Endothelial cell of umbilical vein (primary cell): ENCODE data around the gene AHI1. TPM values are rescaled to one million over a fixed set of nuclear protein-coding genes. Genes with fewer than 3 reads are reported as not detected.

ENCODE experiments used
- BruUV-seq: library from RNA; stranded (reverse); fragments of 400-500 nt; replicated peaks from 2 replicates; lab custom pipeline; 2021; lab: Mats Ljungman, UMichigan
- CTCF ChIA-PET: fragments of 300-600, 350-600 bp; sonication (Branson Sonifier 250); formaldehyde crosslinking; loops from one replicate; lab custom pipeline; 2021; ENCODE audit warnings: antibody characterized with exemption, inconsistent platforms; lab: Charles Lee
- POLR2A ChIA-PET: fragments of 300-600, 350-600 bp; sonication (Branson Sonifier 250); formaldehyde crosslinking; loops from one replicate; lab custom pipeline; 2021; ENCODE audit warnings: antibody characterized with exemption, inconsistent platforms; lab: Charles Lee
- DNase-seq: peaks from one replicate; pipeline ENCODE4 v3.0.0-alpha.2; 2011; ENCODE audit warnings: low read depth, low spot score
- FAIRE-seq: peaks from 2 replicates; lab custom pipeline; 2011; peaks lifted over from hg19 to GRCh38; lab: Jason Lieb, UNC
- H2AFZ ChIP-seq: 2 replicates; pipeline ENCODE4 v1.6.0; 2012; ENCODE audit warnings: low read depth, low read length, control low read depth, inconsistent platforms
- H3K27ac ChIP-seq: 2 replicates; pipeline ENCODE4 v1.5.1; 2011; ENCODE audit warnings: low read depth, mild to moderate bottlenecking, control low read depth, low read length, moderate library complexity; ENCODE audit not compliant: insufficient read depth
- H3K27me3 ChIP-seq, 2 experiments: 2 replicates each; pipeline versions ENCODE4 v1.6.0 to v1.6.1; 2011; ENCODE audit warnings: low read length in 2 of 2, mixed read lengths in 1 of 2; ENCODE audit not compliant: control insufficient read depth in 2 of 2, insufficient read depth in 2 of 2
- H3K36me3 ChIP-seq, 2 experiments: 2 replicates in 1 of 2; 3 replicates in 1 of 2; pipeline ENCODE4 v1.5.1; 2011; ENCODE audit warnings: low read length in 2 of 2, mild to moderate bottlenecking in 1 of 2, moderate library complexity in 1 of 2; ENCODE audit not compliant: control insufficient read depth in 2 of 2, insufficient read depth in 2 of 2; ENCODE audit errors: extremely low read depth in 1 of 2
- H3K4me1 ChIP-seq: 3 replicates; pipeline ENCODE4 v1.5.1; 2011; ENCODE audit warnings: mild to moderate bottlenecking, low read length; ENCODE audit not compliant: control insufficient read depth, insufficient read depth; ENCODE audit errors: extremely low read depth
- H3K4me2 ChIP-seq: 2 replicates; pipeline ENCODE4 v1.6.1; 2011; ENCODE audit warnings: low read length, control low read depth, mixed read lengths; ENCODE audit not compliant: insufficient read depth
- H3K4me3 ChIP-seq, 3 experiments: fragments of 200-600 bp in 1 of 3; sonication (generic), shearing (Covaris generic) in 1 of 3; replicated peaks in 1 of 3; 2 replicates each; pipeline ENCODE4 v1.5.1; 2011 to 2016; ENCODE audit warnings: control low read depth in 3 of 3, low read length in 3 of 3, mild to moderate bottlenecking in 2 of 3, inconsistent platforms in 1 of 3, low read depth in 1 of 3, moderate library complexity in 1 of 3; ENCODE audit not compliant: insufficient read depth in 1 of 3
- H3K79me2 ChIP-seq: 2 replicates; pipeline ENCODE4 v1.6.0; 2012; ENCODE audit warnings: low read length, inconsistent platforms; ENCODE audit not compliant: control insufficient read depth, insufficient read depth
- H3K9ac ChIP-seq: replicated peaks from 2 replicates; pipeline ENCODE3; 2011; ENCODE audit warnings: low read length, control low read depth; ENCODE audit not compliant: insufficient read depth; ENCODE audit errors: extremely low read depth
- H3K9me1 ChIP-seq: replicated peaks from 3 replicates; pipeline ENCODE4 v1.6.0; 2011; ENCODE audit warnings: mild to moderate bottlenecking, low read length; ENCODE audit not compliant: control insufficient read depth, insufficient read depth; ENCODE audit errors: extremely low read depth
- H3K9me3 ChIP-seq: replicated peaks from 2 replicates; pipeline ENCODE4 v1.5.1; 2012; ENCODE audit warnings: low read length, inconsistent platforms; ENCODE audit not compliant: control insufficient read depth, insufficient read depth
- H4K20me1 ChIP-seq: replicated peaks from 2 replicates; pipeline ENCODE3; 2011; ENCODE audit warnings: mild to moderate bottlenecking, low read length; ENCODE audit not compliant: control insufficient read depth, insufficient read depth; ENCODE audit errors: extremely low read depth
- EZH2 ChIP-seq: IDR thresholded peaks from 2 replicates; pipeline ENCODE4 v1.6.1; 2012; ENCODE audit warnings: borderline replicate concordance, low read depth, mild to moderate bottlenecking, moderate library complexity, low read length, inconsistent platforms; ENCODE audit not compliant: severe bottlenecking
- FOS ChIP-seq: IDR thresholded peaks from 2 replicates; pipeline ENCODE4 v1.6.1; 2011; ENCODE audit warnings: mild to moderate bottlenecking, low read length, moderate library complexity, borderline replicate concordance; ENCODE audit not compliant: insufficient read depth
- GATA2 ChIP-seq: IDR thresholded peaks from 2 replicates; pipeline ENCODE4 v1.7.0; 2011; ENCODE audit warnings: low read depth, mild to moderate bottlenecking, moderate library complexity, mixed read lengths, low read length; ENCODE audit not compliant: insufficient read length, insufficient read depth
- JUN ChIP-seq: IDR thresholded peaks from 2 replicates; pipeline ENCODE4 v1.6.1; 2011; ENCODE audit warnings: borderline replicate concordance, low read depth; ENCODE audit not compliant: insufficient read length, insufficient read depth
- MYC ChIP-seq: IDR thresholded peaks from one replicate; pipeline ENCODE4 v1.6.1; 2011; ENCODE audit warnings: mild to moderate bottlenecking, low read depth, low read length
- POLR2A ChIP-seq: IDR thresholded peaks from 2 replicates; pipeline ENCODE4 v1.6.1; 2012; ENCODE audit warnings: low read depth, mild to moderate bottlenecking, control low read depth, low read length
- POLR2AphosphoS5 ChIP-seq: IDR thresholded peaks from 2 replicates; pipeline ENCODE4 v1.6.1; 2012; ENCODE audit warnings: low read depth, mild to moderate bottlenecking, control low read depth, low read length, moderate library complexity; ENCODE audit not compliant: insufficient read depth
- dilution Hi-C: fragments of 300-500 bp; cut with MboI; formaldehyde crosslinking; loops from one replicate; pipeline ENCODE4 v1.15.0; 2019; ENCODE audit warnings: low sequenced_read_pairs; ENCODE audit not compliant: extremely low pct_ligation_motif_present
- intact Hi-C: fragments of 100-400 bp; cut with micrococcal nuclease; formaldehyde crosslinking; loops from one replicate; pipeline ENCODE4 v1.10.0; 2022
- polyA plus RNA-seq, 4 experiments: library from polyadenylated mRNA; depleted of rRNA in 3 of 4; stranded (reverse) in 3 of 4; unstranded in 1 of 4; fragments of >200 nt; gene quantifications; 2 replicates each; pipeline versions ENCODE4 v1.2.1 to v1.2.3, GENCODE V29; 2011 to 2012; ENCODE audit warnings: missing spikeins in 1 of 4
- total RNA-seq: library from RNA; stranded (reverse); gene quantifications from 2 replicates; pipeline ENCODE4 v1.2.3, GENCODE V29; 2021
- TF ChIP-seq, protein P1 (sequence below): IDR thresholded peaks from 2 replicates; pipeline ENCODE4 v1.6.1; 2011; ENCODE audit not compliant: insufficient read depth, insufficient read length
- TF ChIP-seq, protein P2 (sequence below), 2 donors: IDR thresholded peaks; 1 replicate in 1 of 2; 2 replicates in 1 of 2; pipeline ENCODE4 v1.5.1; 2011; ENCODE audit warnings: low read length in 2 of 2, mild to moderate bottlenecking in 2 of 2, moderate library complexity in 2 of 2, control low read depth in 1 of 2, inconsistent platforms in 1 of 2, low read depth in 1 of 2; ENCODE audit not compliant: insufficient read depth in 1 of 2; ENCODE audit errors: extremely low read depth in 1 of 2

Gene AHI1
- total and polyA plus RNA-seq, 2 donors (not counting 3 experiments of a cell fraction or from before 2014, with no cell fraction given), result 5.1 to 20.7 TPM

DNA sequence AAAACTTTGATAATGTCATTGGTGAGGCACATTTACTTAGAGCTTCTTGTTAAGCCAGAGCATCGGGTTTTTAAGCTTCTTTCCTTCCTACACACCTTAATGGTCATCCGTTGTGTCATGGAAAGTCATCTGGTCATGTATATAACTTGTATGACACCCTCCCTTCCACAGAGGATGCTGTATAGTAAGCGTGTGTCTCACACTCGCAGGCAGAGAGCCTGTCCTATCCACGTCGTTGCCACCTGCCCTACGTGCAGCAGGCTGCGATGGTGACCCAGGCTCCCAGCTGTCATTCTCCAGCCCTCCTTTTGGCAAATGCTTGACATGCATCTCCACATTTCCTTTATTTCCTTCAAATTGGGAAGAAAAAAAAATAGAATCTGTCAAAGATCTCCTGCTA is 230.9 kb downstream of the AHI1 start:
- BruUV-seq, result no TSS peak
- Histone ChIP-seq H3K27ac (no peak overlapping the region), H3K9me1 (no peaks in the 10 kb centered on the region), H4K20me1 (no peaks in the 10 kb centered on the region), H2AFZ (no peak overlapping the region), H3K4me2 (no peak overlapping the region), H3K27me3 (peaks cover 0 to 5% of the 10 kb centered on the region in 2 experiments), H3K9ac (no peak overlapping the region), H3K4me3 (no peak overlapping the region), H3K36me3 (no peaks in the 10 kb centered on the region), H3K79me2 (no peaks in the 10 kb centered on the region), H3K9me3 (no peaks in the 10 kb centered on the region), H3K4me1 (no peaks in the 10 kb centered on the region)
- dilution Hi-C loops, result no loop called here
- intact Hi-C loops, result no loop called here
- ChIA-PET POLR2A (no interaction called here), CTCF (no interaction called here)
- TF ChIP-seq POLR2A (no peak), JUN (no peak), FOS (no peak), POLR2AphosphoS5 (no peak), MYC (no peak), GATA2 (no peak), EZH2 (no peak)
- TF ChIP-seq, protein P1, sequence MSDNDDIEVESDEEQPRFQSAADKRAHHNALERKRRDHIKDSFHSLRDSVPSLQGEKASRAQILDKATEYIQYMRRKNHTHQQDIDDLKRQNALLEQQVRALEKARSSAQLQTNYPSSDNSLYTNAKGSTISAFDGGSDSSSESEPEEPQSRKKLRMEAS, result no peak
- TF ChIP-seq, protein P2, sequence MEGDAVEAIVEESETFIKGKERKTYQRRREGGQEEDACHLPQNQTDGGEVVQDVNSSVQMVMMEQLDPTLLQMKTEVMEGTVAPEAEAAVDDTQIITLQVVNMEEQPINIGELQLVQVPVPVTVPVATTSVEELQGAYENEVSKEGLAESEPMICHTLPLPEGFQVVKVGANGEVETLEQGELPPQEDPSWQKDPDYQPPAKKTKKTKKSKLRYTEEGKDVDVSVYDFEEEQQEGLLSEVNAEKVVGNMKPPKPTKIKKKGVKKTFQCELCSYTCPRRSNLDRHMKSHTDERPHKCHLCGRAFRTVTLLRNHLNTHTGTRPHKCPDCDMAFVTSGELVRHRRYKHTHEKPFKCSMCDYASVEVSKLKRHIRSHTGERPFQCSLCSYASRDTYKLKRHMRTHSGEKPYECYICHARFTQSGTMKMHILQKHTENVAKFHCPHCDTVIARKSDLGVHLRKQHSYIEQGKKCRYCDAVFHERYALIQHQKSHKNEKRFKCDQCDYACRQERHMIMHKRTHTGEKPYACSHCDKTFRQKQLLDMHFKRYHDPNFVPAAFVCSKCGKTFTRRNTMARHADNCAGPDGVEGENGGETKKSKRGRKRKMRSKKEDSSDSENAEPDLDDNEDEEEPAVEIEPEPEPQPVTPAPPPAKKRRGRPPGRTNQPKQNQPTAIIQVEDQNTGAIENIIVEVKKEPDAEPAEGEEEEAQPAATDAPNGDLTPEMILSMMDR (IDR thresholded peaks at IDR 0.05; ENCODE audit: extremely low read depth in 1 of 2, insufficient read depth in 1 of 2, low read depth in 1 of 2, low read length in 2 of 2), result no peak
- no peak for FAIRE-seq
- no peak for DNase-seq
